ENCODE measurements around the gene ZNF229. TPM values are rescaled to one million over a fixed set of nuclear protein-coding genes. Genes with fewer than 3 reads are reported as not detected.

Gene ZNF229
- total RNA-seq, 4 donors from 2014 or later = 4.3 to 9.0 (median 5.3) TPM

GRCh38 chr19:44455100-44455499 lies 6.8 kb upstream of the ZNF229 start:
- Histone ChIP-seq H3K9me3 (peaks cover 0 to 94% (median 0%) of the 10 kb centered on the region in 3 donors), H3K4me3 (no peak overlapping the region), H3K27me3 (peaks cover 12% of the 10 kb centered on the region), H3K4me1 (no peaks in the 10 kb centered on the region), H3K27ac (no peak overlapping the region), H3K36me3 (no peaks in the 10 kb centered on the region)
- 90% methylated on average over 4 of the region's 4 CpGs; no CpG with 5 or more reads in 1 of the 2 donors for WGBS, 2 donors (ENCODE audit: low coverage in 1 of 2)
- no peak for ATAC-seq
- TF ChIP-seq, protein P1, sequence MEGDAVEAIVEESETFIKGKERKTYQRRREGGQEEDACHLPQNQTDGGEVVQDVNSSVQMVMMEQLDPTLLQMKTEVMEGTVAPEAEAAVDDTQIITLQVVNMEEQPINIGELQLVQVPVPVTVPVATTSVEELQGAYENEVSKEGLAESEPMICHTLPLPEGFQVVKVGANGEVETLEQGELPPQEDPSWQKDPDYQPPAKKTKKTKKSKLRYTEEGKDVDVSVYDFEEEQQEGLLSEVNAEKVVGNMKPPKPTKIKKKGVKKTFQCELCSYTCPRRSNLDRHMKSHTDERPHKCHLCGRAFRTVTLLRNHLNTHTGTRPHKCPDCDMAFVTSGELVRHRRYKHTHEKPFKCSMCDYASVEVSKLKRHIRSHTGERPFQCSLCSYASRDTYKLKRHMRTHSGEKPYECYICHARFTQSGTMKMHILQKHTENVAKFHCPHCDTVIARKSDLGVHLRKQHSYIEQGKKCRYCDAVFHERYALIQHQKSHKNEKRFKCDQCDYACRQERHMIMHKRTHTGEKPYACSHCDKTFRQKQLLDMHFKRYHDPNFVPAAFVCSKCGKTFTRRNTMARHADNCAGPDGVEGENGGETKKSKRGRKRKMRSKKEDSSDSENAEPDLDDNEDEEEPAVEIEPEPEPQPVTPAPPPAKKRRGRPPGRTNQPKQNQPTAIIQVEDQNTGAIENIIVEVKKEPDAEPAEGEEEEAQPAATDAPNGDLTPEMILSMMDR (IDR thresholded peaks at IDR 0.05) = no peak

- peaks cover 0 to 84% (median 0%) of the 10 kb centered on the region in 3 donors for H3K9me3 ChIP-seq
- TF ChIP-seq, protein P1 (IDR thresholded peaks at IDR 0.05) = no peak
- no peak for TF ChIP-seq EP300 (IDR thresholded peaks at IDR 0.05)
- TF ChIP-seq POLR2AphosphoS5 (IDR thresholded peaks at IDR 0.05) = no peak
- TF ChIP-seq POLR2A (IDR thresholded peaks at IDR 0.05) = no peak
- H3K27ac ChIP-seq = no peak overlapping the region
- peaks cover 12% of the 10 kb centered on the region for H3K27me3 ChIP-seq
- WGBS, 2 donors (ENCODE audit: low coverage in 1 of 2) = 90 to 96% methylated on average over 4 of the region's 4 CpGs
- peaks cover 0 to 9% (median 0%) of the 10 kb centered on the region in 3 donors for H3K4me1 ChIP-seq
- H3K36me3 ChIP-seq = no peaks in the 10 kb centered on the region
- H3K4me3 ChIP-seq = no peak overlapping the region
- no peak for ATAC-seq
These were observed 4.1 kb upstream of the ZNF229 start for GRCh38 chr19:44452367-44452766.

- 86 to 90% methylated on average over 3 to 16 of the region's 18 CpGs for WGBS, 2 donors (ENCODE audit: low coverage in 1 of 2)
- no peak for TF ChIP-seq POLR2A (IDR thresholded peaks at IDR 0.05)
- TF ChIP-seq POLR2AphosphoS5 (IDR thresholded peaks at IDR 0.05) = no peak
- TF ChIP-seq, protein P1 (IDR thresholded peaks at IDR 0.05) = no peak
- no peak for TF ChIP-seq EP300 (IDR thresholded peaks at IDR 0.05)
- H3K4me3 ChIP-seq = no peak overlapping the region
- H3K4me1 ChIP-seq = peaks cover 0 to 12% (median 0%) of the 10 kb centered on the region in 3 donors
- H3K36me3 ChIP-seq = peaks cover 0 to 5% of the 10 kb centered on the region in 2 donors
- ATAC-seq = no peak
- no peak overlapping the region for H3K27ac ChIP-seq
- peaks cover 0 to 84% (median 0%) of the 10 kb centered on the region in 3 donors for H3K9me3 ChIP-seq
- H3K27me3 ChIP-seq = peaks cover 8% of the 10 kb centered on the region
These were observed 3.4 kb upstream of the ZNF229 start for GRCh38 chr19:44451687-44452086.

DNA sequence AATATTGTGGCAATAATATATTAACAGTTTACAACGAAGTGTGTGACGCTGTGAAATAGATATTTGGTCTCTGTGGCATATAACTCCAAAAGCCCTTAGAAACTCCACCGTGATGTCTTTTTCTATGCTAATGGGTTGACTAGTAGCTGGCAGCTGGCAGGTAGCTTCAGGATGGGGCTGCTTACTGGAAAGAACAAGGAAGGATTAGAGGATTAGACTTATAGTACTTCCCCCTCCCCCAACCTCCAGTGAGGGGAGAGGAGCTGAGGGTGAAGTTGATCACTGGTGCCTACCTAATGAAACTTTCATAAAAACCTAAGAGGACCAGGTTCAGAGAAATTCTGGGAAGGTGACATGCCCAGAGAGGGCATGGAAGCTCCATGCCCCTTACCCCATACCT lies 9.8 kb downstream of the ZNF229 start:
- no peak for ATAC-seq

GRCh38 chr19:44435441-44435840 lies 12.8 kb downstream of the ZNF229 start:
- no peaks in the 10 kb centered on the region for H3K4me1 ChIP-seq
- peaks cover 0 to 96% of the 10 kb centered on the region in 2 donors for H3K36me3 ChIP-seq
- no peak overlapping the region for H3K27ac ChIP-seq
- peaks cover 0 to 97% (median 1%) of the 10 kb centered on the region in 3 donors for H3K9me3 ChIP-seq
- no peak overlapping the region for H3K4me3 ChIP-seq
- H3K27me3 ChIP-seq = no peaks in the 10 kb centered on the region
- TF ChIP-seq POLR2AphosphoS5 (IDR thresholded peaks at IDR 0.05) (no peak), POLR2A (IDR thresholded peaks at IDR 0.05) (no peak), EP300 (IDR thresholded peaks at IDR 0.05) (no peak)
- TF ChIP-seq, protein P1 (IDR thresholded peaks at IDR 0.05) = no peak
- ATAC-seq = no peak
- 100% methylated on average over 2 of the region's 2 CpGs; no CpG with 5 or more reads in 1 of the 2 donors for WGBS, 2 donors (ENCODE audit: low coverage in 1 of 2)

More for the DNA sequence above, 9.8 kb downstream of the ZNF229 start:
- Histone ChIP-seq H3K36me3 (peaks cover 0 to 96% of the 10 kb centered on the region in 2 donors), H3K4me3 (no peak overlapping the region), H3K4me1 (no peaks in the 10 kb centered on the region), H3K27me3 (no peaks in the 10 kb centered on the region), H3K27ac (no peak overlapping the region), H3K9me3 (peaks cover 0 to 97% (median 0%) of the 10 kb centered on the region in 3 donors)
- 94 to 96% methylated on average over 3 of the region's 3 CpGs for WGBS, 2 donors (ENCODE audit: low coverage in 1 of 2)
- TF ChIP-seq POLR2AphosphoS5 (IDR thresholded peaks at IDR 0.05) (no peak), POLR2A (IDR thresholded peaks at IDR 0.05) (no peak), EP300 (IDR thresholded peaks at IDR 0.05) (no peak)
- TF ChIP-seq, protein P1 (IDR thresholded peaks at IDR 0.05) = no peak

Data from gastroesophageal sphincter (tissue), 4 donors.